Effector memory CD4-positive, alpha-beta T cell (primary cell): Measurements from ENCODE around the gene C1orf56.
A peak's percentile ranks its signal among the peaks of the same experiment; 100 is the strongest.

Experiments used
- DNase-seq, 3 donors: peaks; one replicate each; pipeline ENCODE4 v3.0.0-alpha.2; 2020
- H3K27ac ChIP-seq: 2 replicates; pipeline ENCODE4 v1.7.0; 2013; ENCODE audit warnings: mild to moderate bottlenecking, low read length, moderate library complexity; ENCODE audit not compliant: insufficient read depth, poor library complexity, severe bottlenecking
- H3K27me3 ChIP-seq: replicated peaks from 2 replicates; pipeline ENCODE4 v1.7.0; 2013; ENCODE audit warnings: mild to moderate bottlenecking, low read length; ENCODE audit not compliant: insufficient read depth, control insufficient read depth, poor library complexity, severe bottlenecking
- H3K36me3 ChIP-seq: 2 replicates; pipeline ENCODE4 v1.7.0; 2013; ENCODE audit warnings: mild to moderate bottlenecking, low read length, moderate library complexity; ENCODE audit not compliant: control insufficient read depth, insufficient read depth
- H3K4me1 ChIP-seq: 2 replicates; pipeline ENCODE4 v1.7.0; 2013; ENCODE audit warnings: low read length, mild to moderate bottlenecking; ENCODE audit not compliant: control insufficient read depth, insufficient read depth, poor library complexity, severe bottlenecking
- H3K4me3 ChIP-seq: 2 replicates; pipeline ENCODE4 v1.7.0; 2013; ENCODE audit warnings: low read length, low read depth, mild to moderate bottlenecking; ENCODE audit not compliant: insufficient read depth, poor library complexity, severe bottlenecking
- H3K9me3 ChIP-seq: 2 replicates; pipeline ENCODE4 v1.7.0; 2013; ENCODE audit warnings: mild to moderate bottlenecking, low read length, moderate library complexity; ENCODE audit not compliant: control insufficient read depth

The C1orf56 gene

DNA sequence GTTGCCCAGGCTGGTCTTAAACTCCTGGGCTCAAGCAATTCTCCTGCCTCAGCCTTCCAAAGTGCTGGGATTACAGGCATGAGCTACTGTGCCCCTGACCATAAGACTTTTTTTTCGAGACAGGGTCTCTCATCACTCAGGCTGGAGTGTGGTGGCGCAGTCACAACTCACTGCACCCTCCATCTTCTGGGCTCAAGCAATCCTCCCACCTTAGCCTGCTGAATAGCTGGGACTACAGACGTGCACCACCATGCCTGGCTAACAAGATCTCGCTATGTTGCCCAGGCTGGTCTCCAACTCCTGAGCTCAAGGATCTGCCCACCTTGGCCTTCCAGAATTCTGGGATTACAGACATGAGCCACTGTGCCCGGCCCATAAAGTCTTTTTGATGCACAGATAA is 1.9 kb downstream of the C1orf56 start:
- Histone ChIP-seq H3K36me3 (peaks cover 31% of the 10 kb centered on the region), H3K9me3 (no peaks in the 10 kb centered on the region), H3K27ac (no peak overlapping the region), H3K27me3 (no peaks in the 10 kb centered on the region), H3K4me1 (peaks cover 36% of the 10 kb centered on the region), H3K4me3 (no peak overlapping the region)
- DNase-seq = no peak

DNA sequence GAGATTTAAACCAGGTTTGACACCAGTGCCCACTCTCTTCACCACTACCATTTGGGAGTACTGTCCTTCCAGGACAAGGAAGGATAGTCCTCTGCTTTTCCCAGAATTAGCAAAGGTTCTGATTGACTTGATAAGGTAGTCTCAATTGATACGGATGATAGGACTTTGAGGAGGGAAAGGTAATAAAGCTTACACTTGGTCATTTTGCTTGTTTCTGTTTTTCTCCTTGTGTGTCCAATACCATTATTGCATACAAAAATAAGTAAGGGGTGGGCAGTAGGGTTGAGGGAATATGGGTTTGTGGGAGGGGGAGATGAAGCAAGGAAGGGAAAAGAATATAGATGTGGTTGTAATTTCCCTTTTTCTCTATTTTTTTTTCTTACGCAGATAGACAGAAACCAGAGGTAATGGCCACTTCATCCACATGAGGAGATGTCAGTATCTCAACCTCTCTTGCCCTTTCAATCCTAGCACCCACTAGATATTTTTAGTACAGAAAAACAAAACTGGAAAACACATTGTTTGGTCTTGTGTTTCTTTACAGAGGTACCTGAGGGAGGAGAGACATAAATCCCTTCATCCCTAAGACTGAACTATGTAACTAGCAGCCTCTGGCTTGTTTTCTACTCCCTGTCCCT is 2.6 kb downstream of the C1orf56 start:
- no peak for DNase-seq
- H3K27ac ChIP-seq = no peak overlapping the region

DNA sequence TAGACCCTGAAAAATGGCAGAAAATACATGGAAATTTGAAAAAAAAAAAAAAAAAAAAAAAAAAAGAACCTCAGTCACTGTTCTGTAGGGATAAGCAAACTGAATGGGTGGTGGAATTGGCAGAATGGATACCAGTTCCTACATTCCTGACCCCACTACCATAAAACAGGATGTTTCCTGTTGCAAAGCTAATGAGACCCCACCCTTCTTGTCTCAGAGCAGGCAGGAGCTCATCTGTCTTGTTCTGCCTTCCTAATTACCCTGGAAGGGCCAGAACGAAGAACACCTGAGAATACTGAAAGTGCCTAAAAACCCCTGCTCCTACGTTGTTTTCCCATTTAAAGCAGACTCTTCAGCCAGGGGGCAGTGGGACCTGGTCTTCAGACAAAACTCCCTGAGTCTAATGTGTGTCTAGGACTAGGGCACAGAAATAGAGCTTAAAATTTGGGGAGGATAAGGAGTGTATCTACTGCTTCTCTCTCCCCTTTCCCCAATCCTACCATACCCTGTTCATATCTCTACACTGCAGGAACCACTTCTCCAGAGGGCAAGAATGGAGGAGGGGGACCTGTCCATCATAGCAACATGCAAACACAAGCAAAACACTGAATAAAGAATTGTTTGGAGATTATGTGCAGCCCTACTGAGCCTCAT is 3.9 kb downstream of the C1orf56 start:
- peaks cover 43% of the 10 kb centered on the region for H3K36me3 ChIP-seq
- H3K4me3 ChIP-seq = no peak overlapping the region
- H3K9me3 ChIP-seq = no peaks in the 10 kb centered on the region
- H3K4me1 ChIP-seq = peaks cover 51% of the 10 kb centered on the region
- peak overlapping the region; percentile 4 for H3K27ac ChIP-seq
- no peaks in the 10 kb centered on the region for H3K27me3 ChIP-seq
- no peak for DNase-seq

More for the DNA sequence above, 2.6 kb downstream of the C1orf56 start:
- Histone ChIP-seq H3K9me3 (no peaks in the 10 kb centered on the region), H3K36me3 (peaks cover 38% of the 10 kb centered on the region), H3K4me1 (peaks cover 43% of the 10 kb centered on the region), H3K27me3 (no peaks in the 10 kb centered on the region), H3K4me3 (no peak overlapping the region)

DNA sequence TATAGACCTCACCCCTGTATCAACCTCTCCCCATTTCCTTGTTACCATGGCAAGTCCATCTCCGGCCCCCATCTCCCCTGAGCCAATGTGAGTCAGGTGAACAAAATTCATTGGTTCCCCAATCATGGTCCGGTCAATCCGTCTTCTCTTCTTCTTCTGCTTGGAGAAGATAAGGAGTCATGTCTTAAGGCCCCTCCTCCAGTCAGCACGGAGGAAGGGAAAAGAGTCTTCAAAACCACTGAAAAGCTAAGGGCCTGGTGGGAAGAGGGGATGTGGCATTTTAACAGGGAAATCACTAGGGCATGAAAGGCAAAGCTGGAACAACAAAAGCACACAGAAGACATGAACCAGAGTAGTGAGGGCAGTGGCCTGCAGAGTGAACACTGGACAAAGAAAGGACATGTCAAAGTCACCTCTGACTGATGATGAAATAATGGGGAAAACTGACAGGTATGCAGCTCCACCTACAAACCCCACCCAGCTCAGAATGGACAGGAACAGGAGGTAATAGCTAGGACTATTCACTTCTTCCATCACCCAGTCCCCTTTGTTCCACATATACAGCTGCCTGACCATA is 7.5 kb downstream of the C1orf56 start:
- peaks cover 45% of the 10 kb centered on the region for H3K36me3 ChIP-seq
- H3K27ac ChIP-seq = peak overlapping the region; percentile 98
- H3K4me1 ChIP-seq = peaks cover 46% of the 10 kb centered on the region

DNA sequence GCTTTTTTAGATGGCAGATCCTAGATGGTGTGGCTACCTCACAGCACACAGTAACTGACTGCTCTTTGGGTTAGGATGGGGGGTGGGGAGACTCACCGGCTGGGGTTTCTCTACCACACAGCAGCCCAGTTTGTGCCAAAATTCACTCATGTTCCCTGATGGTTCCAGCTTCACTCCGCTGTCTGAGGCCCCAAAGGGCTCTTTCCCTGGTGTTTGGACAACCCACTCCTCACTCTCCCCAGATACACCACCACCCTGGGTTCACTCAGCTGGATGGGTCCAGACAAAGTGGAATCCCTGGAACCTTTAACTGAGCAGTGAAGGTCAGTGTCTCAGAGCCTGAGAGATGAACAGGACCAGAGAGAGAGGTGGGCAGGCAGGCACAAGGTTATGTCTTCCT is 8.0 kb downstream of the C1orf56 start:
- Histone ChIP-seq H3K36me3 (peaks cover 45% of the 10 kb centered on the region), H3K4me1 (peaks cover 52% of the 10 kb centered on the region), H3K27me3 (no peaks in the 10 kb centered on the region), H3K9me3 (no peaks in the 10 kb centered on the region), H3K27ac (peak overlapping the region; percentile 98), H3K4me3 (peak overlapping the region; percentile 88)
- no peak for DNase-seq

More for the DNA sequence above, 7.5 kb downstream of the C1orf56 start:
- DNase-seq = no peak
- Histone ChIP-seq H3K4me3 (peak overlapping the region; percentile 88), H3K9me3 (no peaks in the 10 kb centered on the region), H3K27me3 (no peaks in the 10 kb centered on the region)

DNA sequence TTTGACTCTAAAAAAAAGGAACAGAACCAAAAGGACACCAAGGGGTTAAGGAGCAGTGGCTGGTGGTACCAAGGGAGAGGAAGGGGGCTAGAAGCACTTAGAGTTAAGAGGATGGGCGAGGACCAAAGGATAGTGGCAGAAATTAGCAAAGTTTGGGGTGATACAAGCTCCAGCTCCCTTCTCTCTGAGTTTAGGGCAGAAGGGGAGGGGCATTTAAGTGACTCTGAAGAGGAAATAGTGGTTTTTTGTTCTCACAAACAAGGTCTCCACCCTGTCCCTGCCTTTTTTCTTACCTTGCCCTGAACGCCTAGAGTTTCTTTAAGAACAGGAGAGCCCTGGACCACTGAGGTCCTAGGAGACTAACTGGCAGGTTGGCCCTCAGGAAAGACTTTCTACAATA is 8.6 kb downstream of the C1orf56 start:
- DNase-seq = no peak
- no peaks in the 10 kb centered on the region for H3K27me3 ChIP-seq
- H3K27ac ChIP-seq = peak overlapping the region; percentile 98
- H3K4me3 ChIP-seq = peak overlapping the region; percentile 88
- peaks cover 52% of the 10 kb centered on the region for H3K4me1 ChIP-seq
- no peaks in the 10 kb centered on the region for H3K9me3 ChIP-seq
- H3K36me3 ChIP-seq = peaks cover 42% of the 10 kb centered on the region

DNA sequence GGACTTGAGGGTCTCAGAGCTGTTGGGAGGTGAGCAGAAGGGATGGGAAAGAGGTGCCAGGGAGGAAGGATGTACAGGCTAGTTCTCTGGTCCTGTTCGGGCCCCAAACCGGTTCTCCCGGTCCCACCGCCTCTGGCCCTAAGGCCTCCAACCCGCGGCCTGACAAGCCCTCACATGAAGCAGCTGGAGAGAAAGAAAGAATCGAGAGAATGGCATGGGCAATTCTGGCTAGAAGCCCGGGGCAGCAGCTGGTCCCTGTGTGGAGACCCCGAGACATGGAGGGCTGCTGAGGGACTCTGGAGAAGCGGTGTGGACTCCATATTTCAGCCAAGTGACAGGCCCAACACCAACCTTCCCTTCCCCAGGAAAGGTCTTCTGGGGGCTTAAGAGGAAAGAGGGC is 11.1 kb downstream of the C1orf56 start:
- H3K4me1 ChIP-seq = peaks cover 37% of the 10 kb centered on the region
- no peaks in the 10 kb centered on the region for H3K9me3 ChIP-seq
- H3K4me3 ChIP-seq = peak overlapping the region; percentile 88
- H3K27me3 ChIP-seq = no peaks in the 10 kb centered on the region
- no peak for DNase-seq
- H3K36me3 ChIP-seq = peaks cover 21% of the 10 kb centered on the region
- H3K27ac ChIP-seq = peak overlapping the region; percentile 98

GRCh38 chr1:151059109-151060006 is 11.8 kb downstream of the C1orf56 start, which contains the start of gene CDC42SE1:
CDC42SE1 (minus strand) TSS chr1:151059622; CDS start chr1:151055730, 3,892 bp downstream.
- Histone ChIP-seq H3K27me3 (no peaks in the 10 kb centered on the region), H3K9me3 (no peaks in the 10 kb centered on the region), H3K36me3 (peaks cover 15% of the 10 kb centered on the region), H3K27ac (peak within 1 kb of the TSS; percentile 98), H3K4me1 (peaks cover 31% of the 10 kb centered on the region), H3K4me3 (peak within 1 kb of the TSS; percentile 88)
- DNase-seq = peak; percentile 72 to 73 (median 73)

- peak within 1 kb of the TSS; percentile 98 for H3K27ac ChIP-seq
- H3K4me3 ChIP-seq = peak within 1 kb of the TSS; percentile 88
- DNase-seq = no peak
- peaks cover 24% of the 10 kb centered on the region for H3K4me1 ChIP-seq
- H3K36me3 ChIP-seq = peaks cover 7% of the 10 kb centered on the region
- no peaks in the 10 kb centered on the region for H3K9me3 ChIP-seq
- no peaks in the 10 kb centered on the region for H3K27me3 ChIP-seq
Observed at GRCh38 chr1:151060007-151060656, 12.6 kb downstream of the C1orf56 start, which contains the start of gene MLLT11. MLLT11 (plus strand) TSS chr1:151060397; CDS start chr1:151067225, 6,828 bp downstream.
